Ammon's horn (tissue), 1 donor: ENCODE measurements around the gene INSIG1.

ENCODE experiments used
- DNase-seq: peaks from one replicate; pipeline ENCODE4 v3.0.0-alpha.2; 2016; ENCODE audit warnings: low spot score

The INSIG1 gene

DNA sequence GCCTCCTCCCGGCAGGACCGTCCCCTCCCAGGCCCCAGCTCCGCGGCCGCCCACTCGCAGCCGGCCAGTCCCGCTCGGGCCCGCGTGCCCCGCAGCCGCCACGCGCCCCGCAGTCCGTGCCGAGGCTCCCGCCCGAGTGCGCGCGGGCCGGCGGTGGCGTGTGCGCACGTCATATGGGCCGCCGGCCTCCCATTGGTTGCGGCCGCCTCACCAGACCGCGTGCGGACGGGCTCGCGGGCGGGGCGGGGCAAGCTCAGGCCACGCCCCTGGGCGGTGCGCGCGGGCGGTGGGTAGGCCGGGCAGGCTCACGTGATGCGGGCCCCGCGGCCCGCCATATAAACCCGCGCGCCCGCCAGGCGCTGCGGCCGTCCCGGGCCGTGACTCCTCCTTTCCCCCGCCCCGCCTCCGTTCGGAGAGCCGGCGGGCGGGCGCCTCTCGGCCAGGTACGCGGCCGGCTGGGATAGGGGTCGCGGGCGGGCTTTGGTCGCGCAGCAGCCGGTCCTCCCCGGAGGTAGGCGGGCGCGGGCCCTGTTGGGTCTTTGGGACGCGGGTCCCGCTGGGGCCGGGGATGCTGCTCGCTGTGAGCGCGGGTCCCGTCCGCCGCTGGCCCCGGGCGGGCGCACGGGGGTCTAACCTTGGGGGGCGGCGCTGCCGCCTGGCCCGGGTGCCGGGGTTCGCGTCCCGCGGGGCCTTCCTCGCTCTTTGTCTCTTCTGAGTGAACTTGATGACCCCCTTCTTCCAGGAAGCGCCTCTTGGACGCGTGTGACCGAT is at the start of gene INSIG1:
INSIG1 (plus strand) TSS at position 362 of the 771 bp plus-strand sequence; CDS start at position 770, 408 bp downstream.
- DNase-seq: peak; percentile 97

DNA sequence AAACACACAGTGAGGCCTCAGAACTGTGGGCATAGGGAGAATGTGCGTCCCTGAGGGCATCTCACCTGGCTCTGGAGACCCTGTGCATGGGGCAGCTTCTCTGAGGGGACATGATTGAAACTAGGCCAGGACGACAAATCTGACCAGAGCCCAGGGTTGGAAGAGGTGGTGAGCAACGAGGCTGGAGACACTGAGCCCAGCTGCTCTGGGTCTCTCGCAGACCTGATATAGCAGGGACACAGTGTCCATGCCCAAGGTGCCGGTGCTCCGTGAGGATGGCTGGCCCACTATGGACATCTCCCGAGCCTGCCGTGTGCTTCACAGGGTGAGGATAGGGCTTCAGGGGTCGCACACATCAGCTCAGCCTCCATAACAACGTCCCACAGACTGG is 49.3 kb upstream of the INSIG1 start:
- DNase-seq: no peak

- no peak for DNase-seq
Measured at GRCh38 chr7:155251831-155252230, 45.8 kb upstream of the INSIG1 start.

DNA sequence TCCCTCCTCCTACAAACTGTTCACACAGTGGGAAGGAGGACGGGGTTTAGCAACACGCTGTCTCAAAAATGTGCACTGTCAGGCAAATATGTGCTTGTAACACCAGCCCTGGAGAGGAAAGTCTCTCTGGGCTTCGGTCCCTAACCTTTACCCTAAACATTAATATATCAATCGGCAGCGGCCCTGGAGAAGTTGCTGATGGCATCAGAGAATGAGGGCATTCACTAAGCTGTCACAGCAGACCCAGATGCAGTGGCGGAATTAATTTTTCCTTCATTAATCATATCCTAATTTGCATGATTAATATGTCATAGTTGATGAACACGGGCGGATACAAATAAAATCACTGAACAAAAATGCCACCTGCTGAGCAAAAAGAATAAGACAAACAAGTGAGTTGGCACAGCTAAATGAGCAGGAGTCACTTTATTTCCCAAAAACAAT is 45.2 kb upstream of the INSIG1 start:
- DNase-seq: no peak

DNA sequence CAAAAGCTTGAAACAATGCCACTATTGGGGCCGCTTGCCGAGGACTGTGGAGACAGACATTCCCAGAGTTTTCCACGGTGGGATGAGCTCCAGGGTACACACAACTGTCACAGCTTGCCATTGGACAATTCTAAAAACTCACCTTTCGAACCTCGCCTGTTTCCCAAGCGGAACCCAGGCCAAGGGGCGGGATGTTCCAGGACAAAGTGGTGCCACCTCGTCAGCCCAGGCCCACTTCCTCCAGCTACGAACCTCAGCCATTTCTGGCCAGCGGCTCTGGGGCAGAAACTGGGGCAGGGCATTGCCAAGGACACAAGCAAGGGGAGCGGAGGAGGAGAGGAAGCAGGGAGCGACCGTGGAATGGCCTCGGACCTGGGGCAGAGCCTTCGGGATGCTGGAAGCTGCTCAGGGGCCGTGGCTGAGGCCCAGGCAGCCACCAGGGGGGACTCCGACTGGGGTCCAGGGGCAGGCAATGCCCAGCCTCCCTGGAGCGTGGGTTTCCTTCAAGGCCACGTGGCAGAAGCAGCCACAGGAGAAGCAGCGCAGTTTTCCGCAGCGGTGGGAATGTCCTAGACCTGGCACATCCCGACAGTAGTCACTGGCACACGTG is 44.7 kb upstream of the INSIG1 start:
- no peak for DNase-seq

DNA sequence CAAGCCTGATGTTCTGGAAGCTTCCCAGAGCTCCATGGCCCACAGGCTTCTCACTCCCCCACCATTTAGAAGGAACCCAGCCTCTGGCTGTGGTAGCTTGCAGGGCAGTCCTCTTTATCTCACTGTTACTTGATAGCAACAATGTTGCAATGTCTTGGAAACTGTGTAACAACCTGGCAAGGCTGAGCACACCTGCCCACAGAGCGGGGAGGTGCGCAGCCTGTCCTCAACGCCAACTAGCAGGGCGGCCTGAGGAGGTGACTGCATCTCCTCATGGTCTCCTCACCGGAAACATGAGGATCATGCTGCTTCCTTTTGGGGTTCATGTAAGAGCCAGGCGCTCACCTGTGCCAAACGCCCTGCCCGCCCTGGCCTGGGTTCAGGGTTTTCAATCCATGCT is 43.7 kb upstream of the INSIG1 start:
- DNase-seq: no peak

DNA sequence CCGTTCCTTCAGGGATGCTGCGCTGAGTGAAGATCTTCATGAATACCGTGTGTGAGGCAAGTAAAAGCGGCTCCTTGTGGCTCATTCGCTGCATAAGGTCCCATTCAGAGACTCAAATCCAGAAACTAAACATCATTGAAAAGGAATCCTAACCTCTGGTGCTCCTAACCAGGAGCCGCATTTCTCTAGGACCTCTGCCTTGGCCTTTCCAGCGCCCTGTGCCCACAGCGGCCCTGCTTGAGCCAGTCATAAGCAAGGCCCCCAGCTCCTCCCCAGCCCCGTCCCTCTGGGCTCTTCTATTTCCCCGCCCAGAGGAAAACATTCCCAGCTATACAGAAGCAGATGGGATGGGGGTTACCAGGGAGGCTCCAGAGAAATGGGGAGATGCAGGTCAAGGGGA is 42.6 kb upstream of the INSIG1 start:
- no peak for DNase-seq

GRCh38 chr7:155255621-155256020 is 42.1 kb upstream of the INSIG1 start:
- no peak for DNase-seq

- no peak for DNase-seq
Measured at GRCh38 chr7:155256081-155256760, 41.5 kb upstream of the INSIG1 start.

DNA sequence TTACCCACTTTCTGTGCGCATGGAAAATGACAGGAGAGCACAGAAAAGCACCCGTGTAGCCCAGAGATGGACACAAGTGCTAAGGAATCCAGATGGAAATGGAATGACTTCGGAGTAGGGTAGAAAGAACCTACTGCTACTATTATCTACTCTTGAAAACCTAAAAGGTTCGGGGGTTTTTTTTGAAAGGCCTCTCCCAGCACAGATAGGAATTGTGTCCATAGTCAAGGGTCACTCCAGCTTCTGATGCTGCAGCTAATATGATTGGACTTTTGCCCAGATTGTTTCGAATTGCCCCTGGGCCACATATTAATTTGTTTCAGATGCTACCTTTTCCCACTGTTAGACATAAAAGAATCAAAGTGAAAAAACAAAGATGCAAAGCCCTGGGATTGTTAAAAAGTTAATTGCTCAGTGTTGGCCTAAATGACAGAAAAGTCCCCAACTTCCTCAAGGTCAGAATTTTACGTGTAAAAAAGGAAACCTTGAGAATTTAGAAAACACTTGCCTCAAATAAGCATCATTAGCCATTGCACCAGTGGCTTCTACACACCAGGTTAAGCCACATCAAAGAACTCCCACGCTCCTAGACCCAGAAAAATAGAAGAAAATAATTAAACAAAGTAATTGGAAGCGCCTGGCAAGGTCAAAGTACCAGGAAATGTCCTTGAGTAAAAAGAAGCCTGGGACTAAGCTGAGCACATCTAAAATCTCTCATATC is 40.8 kb upstream of the INSIG1 start:
- DNase-seq: no peak

DNA sequence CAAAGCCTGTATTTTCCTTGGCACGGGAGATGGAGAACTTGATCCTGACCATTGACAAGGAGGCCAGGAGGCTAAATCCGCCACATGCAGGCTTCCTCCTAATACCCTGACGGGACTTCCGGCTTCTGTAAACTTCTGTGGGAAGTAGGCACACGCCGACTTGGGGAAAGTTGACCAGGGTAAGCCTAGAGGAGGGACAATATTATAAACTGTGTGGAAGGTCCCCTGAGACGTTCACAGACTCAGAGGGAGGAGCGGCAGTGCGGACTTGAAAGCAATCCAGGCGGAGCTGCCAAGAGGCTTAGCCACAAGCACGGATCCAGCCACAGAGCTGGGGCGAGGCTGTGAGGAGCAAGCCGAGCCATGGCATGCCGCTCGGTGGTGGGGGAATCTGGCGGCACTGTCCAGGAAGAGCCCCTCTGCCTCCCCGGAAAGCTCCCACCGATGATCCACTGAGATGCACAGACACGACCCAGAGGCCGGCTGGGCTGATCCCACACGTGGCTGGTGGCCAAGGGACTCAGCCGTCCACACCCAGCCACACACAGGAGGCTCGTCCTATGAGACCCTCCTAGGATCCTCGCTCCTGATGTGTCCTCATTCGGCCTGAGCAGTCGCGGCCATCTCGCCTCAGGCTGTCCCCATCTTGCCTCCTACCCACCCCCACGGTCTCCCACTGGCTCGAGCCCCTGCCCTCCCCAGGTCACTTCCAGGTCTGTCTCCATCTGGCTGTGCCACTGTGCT is 40.0 kb upstream of the INSIG1 start:
- DNase-seq: peak; percentile 39

DNA sequence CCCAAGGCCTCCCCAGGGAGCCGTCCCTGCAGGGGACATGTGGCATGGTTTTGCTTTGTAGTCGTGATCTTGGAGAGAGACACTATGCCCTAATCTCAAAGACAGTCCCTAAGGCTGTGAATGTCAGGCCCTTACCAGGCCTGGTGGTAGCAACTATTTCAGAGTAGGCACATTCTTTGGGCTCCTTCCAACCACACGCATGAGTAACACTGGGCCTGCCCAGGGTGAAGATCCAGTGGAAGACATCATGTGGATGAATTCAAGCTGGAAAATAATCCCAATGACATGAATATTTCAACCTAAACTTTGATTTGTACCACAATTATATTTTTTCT is 39.5 kb upstream of the INSIG1 start:
- DNase-seq: no peak

- DNase-seq: no peak
Measured at GRCh38 chr7:155259866-155260497, 37.7 kb upstream of the INSIG1 start.

- no peak for DNase-seq
Measured at GRCh38 chr7:155260498-155260872, 37.2 kb upstream of the INSIG1 start.

GRCh38 chr7:155261031-155261985 is 36.4 kb upstream of the INSIG1 start:
- DNase-seq: no peak

DNA sequence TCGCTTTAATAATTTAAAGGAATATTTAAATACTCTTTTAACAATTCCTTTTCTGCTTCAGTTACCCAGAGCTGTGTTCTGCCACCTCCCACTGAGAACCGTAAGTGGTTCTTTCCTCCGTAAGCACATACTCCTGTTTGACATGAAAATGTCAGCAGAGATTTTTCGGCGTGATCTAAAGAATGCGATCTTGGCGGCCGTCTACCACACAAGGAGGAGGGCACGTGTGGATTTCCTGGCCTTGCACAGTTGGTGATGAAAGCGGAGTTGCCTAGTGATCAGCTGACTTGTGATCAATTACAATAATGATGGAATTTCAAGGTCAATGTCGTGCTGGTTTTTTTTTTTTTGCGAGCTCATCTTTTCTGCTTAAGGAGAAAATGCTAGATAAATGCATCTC is 35.6 kb upstream of the INSIG1 start:
- DNase-seq: no peak

GRCh38 chr7:155263051-155263450 is 34.6 kb upstream of the INSIG1 start:
- DNase-seq: no peak

- DNase-seq: no peak
Measured at GRCh38 chr7:155263581-155264143, 34.0 kb upstream of the INSIG1 start.

GRCh38 chr7:155265144-155265543 is 32.5 kb upstream of the INSIG1 start:
- DNase-seq: no peak

GRCh38 chr7:155265961-155266360 is 31.7 kb upstream of the INSIG1 start:
- no peak for DNase-seq
